ENCODE results near the gene TTC9C. TPM values are rescaled to one million over a fixed set of nuclear protein-coding genes. Genes with fewer than 3 reads are reported as not detected.
A peak's percentile ranks its signal among the peaks of the same experiment; 100 is the strongest.

Gene TTC9C
- total RNA-seq, 1 donor: 7.5 TPM

- Histone ChIP-seq H3K9me3 (ENCODE audit: low read depth, low read length) (no peaks in the 10 kb centered on the region), H3K4me3 (ENCODE audit: low read length) (peak overlapping the region; percentile 61), H3K4me1 (ENCODE audit: insufficient read depth, low read length) (peaks cover 78% of the 10 kb centered on the region)
Observed at GRCh38 chr11:62705880-62706849, 22.1 kb upstream of the TTC9C start.

GRCh38 chr11:62706850-62707247 is 21.4 kb upstream of the TTC9C start:
- Histone ChIP-seq H3K9me3 (ENCODE audit: low read depth, low read length) (no peaks in the 10 kb centered on the region), H3K27me3 (ENCODE audit: insufficient read depth, low read length) (no peaks in the 10 kb centered on the region), H3K4me1 (ENCODE audit: insufficient read depth, low read length) (peaks cover 76% of the 10 kb centered on the region), H3K4me3 (ENCODE audit: low read length) (no peak overlapping the region)

More at GRCh38 chr11:62705880-62706849, 22.1 kb upstream of the TTC9C start:
- H3K27me3 ChIP-seq (ENCODE audit: insufficient read depth, low read length): no peaks in the 10 kb centered on the region

GRCh38 chr11:62707277-62707861 is 20.9 kb upstream of the TTC9C start, which contains the start of the genes BSCL2 and GNG3:
BSCL2 (minus strand) TSS chr11:62707424; CDS start chr11:62707195, 229 bp downstream.
GNG3 (plus strand) TSS chr11:62707676; CDS start chr11:62708296, 620 bp downstream.
- H3K4me1 ChIP-seq (ENCODE audit: insufficient read depth, low read length): peaks cover 76% of the 10 kb centered on the region
- peak within 1 kb of the TSS; percentile 61 for H3K4me3 ChIP-seq (ENCODE audit: low read length)
- H3K27me3 ChIP-seq (ENCODE audit: insufficient read depth, low read length): no peaks in the 10 kb centered on the region
- H3K9me3 ChIP-seq (ENCODE audit: low read depth, low read length): no peaks in the 10 kb centered on the region

DNA sequence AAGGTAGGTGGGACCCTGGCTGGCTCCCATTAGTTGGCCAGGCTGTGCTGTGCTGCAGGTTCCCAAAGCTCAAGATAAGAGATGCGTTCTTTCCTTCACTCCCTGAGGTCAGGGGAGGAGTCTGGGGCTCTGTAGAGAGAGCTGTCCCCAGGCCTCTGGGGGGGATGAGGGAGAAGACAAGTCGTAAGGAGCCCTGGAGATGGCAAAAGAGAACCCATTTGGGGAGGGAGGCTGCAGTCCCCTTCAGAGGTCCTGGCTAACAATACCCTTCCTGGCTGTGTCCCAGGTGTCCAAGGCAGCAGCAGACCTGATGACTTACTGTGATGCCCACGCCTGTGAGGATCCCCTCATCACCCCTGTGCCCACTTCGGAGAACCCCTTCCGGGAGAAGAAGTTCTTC is 19.9 kb upstream of the TTC9C start:
- Histone ChIP-seq H3K27me3 (ENCODE audit: insufficient read depth, low read length) (no peaks in the 10 kb centered on the region), H3K4me3 (ENCODE audit: low read length) (no peak overlapping the region), H3K4me1 (ENCODE audit: insufficient read depth, low read length) (peaks cover 67% of the 10 kb centered on the region), H3K9me3 (ENCODE audit: low read depth, low read length) (no peaks in the 10 kb centered on the region)

DNA sequence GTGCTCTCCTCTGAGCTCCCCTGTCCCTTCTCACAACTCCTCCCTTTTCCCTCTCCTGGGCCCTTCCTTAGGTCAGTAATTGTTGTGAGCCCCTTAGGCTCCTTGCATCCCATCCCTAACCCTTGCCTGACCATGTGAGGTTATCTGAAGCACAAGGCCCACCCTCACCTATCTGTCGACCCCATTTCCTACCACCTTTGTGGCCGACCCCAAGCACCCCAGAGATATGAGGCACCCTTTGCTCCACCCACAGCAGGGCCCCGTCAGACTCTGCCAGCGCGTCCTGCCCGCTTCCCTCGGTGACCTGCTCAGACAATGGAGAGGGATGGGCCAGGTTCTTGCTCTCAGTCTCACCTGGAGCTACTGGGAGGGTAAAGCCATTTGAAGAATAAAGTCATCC is 19.5 kb upstream of the TTC9C start:
- Histone ChIP-seq H3K27me3 (ENCODE audit: insufficient read depth, low read length) (no peaks in the 10 kb centered on the region), H3K4me3 (ENCODE audit: low read length) (peak overlapping the region; percentile 67), H3K9me3 (ENCODE audit: low read depth, low read length) (no peaks in the 10 kb centered on the region), H3K4me1 (ENCODE audit: insufficient read depth, low read length) (peaks cover 65% of the 10 kb centered on the region)

DNA sequence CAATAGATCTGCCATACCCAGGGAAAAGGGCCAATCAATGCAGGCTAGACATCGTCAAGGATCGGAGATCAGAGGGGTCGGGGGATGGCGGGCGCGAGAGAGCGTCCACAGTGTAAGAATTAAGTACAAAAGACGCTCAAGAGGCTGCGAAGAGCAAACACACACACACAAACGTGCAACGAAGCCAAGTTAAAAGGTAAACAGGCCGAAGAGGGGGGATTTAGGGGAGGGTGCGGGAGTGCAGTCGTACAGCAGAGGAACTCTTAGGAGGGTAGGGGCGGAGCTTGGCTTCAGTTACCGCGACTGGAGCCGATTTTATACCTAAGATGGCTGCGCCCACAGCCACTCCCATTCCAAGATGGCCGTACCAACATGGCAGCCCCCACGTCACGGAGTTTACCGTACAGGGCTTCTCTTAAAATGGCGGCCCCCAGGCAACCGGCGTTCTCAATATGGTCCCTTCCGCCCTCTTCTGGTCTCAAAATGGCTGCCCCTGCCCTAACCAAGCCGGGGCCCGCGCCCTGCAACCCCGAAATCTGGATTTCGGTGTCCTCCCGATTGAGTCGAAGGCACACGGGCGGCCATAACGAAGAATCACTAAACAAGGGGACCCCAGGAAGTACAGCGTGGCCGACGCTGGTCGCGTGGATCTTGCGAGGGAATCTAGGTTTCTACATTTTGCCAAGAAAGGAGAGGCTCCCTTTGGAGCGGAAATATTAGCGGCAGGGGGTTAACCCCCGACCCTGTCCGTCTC is 18.9 kb upstream of the TTC9C start:
- Histone ChIP-seq H3K27me3 (ENCODE audit: insufficient read depth, low read length) (no peaks in the 10 kb centered on the region), H3K9me3 (ENCODE audit: low read depth, low read length) (no peaks in the 10 kb centered on the region), H3K4me1 (ENCODE audit: insufficient read depth, low read length) (peaks cover 59% of the 10 kb centered on the region), H3K4me3 (ENCODE audit: low read length) (peak overlapping the region; percentile 67)

DNA sequence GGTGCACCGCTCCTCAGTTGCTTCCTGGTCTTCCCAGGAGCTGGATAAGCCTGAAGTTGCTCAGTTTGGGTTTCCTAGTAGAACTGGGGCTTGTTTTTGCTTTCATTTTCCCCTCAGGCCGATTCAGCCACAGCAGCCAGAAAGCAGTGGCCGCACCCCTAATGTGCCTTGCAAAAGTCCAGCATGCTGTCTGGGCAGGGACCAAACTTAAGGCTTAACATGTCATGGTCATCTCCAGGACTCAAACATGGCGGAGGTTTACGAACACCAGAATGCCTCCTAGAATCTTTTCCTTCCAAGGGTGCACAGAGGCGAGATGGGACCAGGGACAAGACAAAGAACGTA is 18.3 kb upstream of the TTC9C start:
- peaks cover 54% of the 10 kb centered on the region for H3K4me1 ChIP-seq (ENCODE audit: insufficient read depth, low read length)
- no peaks in the 10 kb centered on the region for H3K27me3 ChIP-seq (ENCODE audit: insufficient read depth, low read length)
- no peaks in the 10 kb centered on the region for H3K9me3 ChIP-seq (ENCODE audit: low read depth, low read length)
- H3K4me3 ChIP-seq (ENCODE audit: low read length): peak overlapping the region; percentile 67

DNA sequence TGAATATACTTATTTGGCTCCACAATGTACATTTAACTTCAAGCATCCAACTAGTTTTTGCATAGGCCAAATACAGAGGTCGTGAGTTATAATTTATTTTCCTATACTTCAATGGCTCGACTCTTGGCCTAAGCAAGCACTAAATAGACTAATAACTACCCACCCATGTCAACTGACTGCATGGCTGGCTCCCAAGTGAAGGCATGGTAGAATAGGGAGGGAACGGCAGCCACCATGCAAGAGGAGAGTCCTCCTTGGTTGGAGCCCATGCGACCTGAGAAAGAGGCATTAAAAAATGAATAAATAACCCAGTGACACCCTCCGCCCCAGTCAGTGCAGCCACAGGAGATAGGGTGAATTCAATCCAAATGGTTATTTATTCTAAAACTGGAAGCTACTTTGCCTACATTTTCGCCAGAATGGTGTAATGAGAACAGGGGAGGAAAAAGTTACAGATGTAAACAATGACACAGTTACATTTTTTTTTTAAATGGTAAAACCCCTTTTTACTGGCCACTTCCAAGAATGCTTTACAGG is 15.9 kb upstream of the TTC9C start:
- H3K4me1 ChIP-seq (ENCODE audit: insufficient read depth, low read length): peaks cover 34% of the 10 kb centered on the region
- H3K27me3 ChIP-seq (ENCODE audit: insufficient read depth, low read length): no peaks in the 10 kb centered on the region
- H3K9me3 ChIP-seq (ENCODE audit: low read depth, low read length): no peaks in the 10 kb centered on the region
- no peak overlapping the region for H3K4me3 ChIP-seq (ENCODE audit: low read length)

- H3K9me3 ChIP-seq (ENCODE audit: low read depth, low read length): no peaks in the 10 kb centered on the region
- peaks cover 29% of the 10 kb centered on the region for H3K4me1 ChIP-seq (ENCODE audit: insufficient read depth, low read length)
- H3K27me3 ChIP-seq (ENCODE audit: insufficient read depth, low read length): no peaks in the 10 kb centered on the region
- H3K4me3 ChIP-seq (ENCODE audit: low read length): no peak overlapping the region
Observed at GRCh38 chr11:62712861-62713260, 15.4 kb upstream of the TTC9C start.

GRCh38 chr11:62713343-62713742 is 14.9 kb upstream of the TTC9C start:
- H3K4me1 ChIP-seq (ENCODE audit: insufficient read depth, low read length): peaks cover 24% of the 10 kb centered on the region
- H3K9me3 ChIP-seq (ENCODE audit: low read depth, low read length): no peaks in the 10 kb centered on the region
- no peak overlapping the region for H3K4me3 ChIP-seq (ENCODE audit: low read length)
- no peaks in the 10 kb centered on the region for H3K27me3 ChIP-seq (ENCODE audit: insufficient read depth, low read length)

GRCh38 chr11:62715150-62716130 is 12.8 kb upstream of the TTC9C start:
- H3K9me3 ChIP-seq (ENCODE audit: low read depth, low read length): no peaks in the 10 kb centered on the region
- no peaks in the 10 kb centered on the region for H3K27me3 ChIP-seq (ENCODE audit: insufficient read depth, low read length)
- H3K4me3 ChIP-seq (ENCODE audit: low read length): no peak overlapping the region
- peaks cover 10% of the 10 kb centered on the region for H3K4me1 ChIP-seq (ENCODE audit: insufficient read depth, low read length)

DNA sequence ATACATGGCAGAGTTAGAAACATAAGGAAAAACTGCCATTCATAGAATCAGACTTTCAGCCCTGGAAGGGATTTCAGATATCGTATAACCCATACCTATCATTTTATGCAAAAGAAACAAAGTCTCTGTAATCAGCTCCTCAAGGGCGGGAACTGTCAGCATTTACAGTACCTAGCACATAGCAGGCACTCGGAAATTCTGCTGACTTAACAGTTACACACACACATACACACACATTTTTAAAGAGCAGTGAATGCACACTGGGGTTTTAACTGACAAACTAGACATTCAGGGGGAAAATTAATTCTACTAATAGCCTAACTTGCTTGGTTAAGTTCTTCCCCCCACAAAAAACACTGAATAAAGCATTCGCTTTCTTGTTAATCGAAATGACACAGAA is 12.1 kb upstream of the TTC9C start:
- Histone ChIP-seq H3K9me3 (ENCODE audit: low read depth, low read length) (no peaks in the 10 kb centered on the region), H3K4me3 (ENCODE audit: low read length) (no peak overlapping the region), H3K27me3 (ENCODE audit: insufficient read depth, low read length) (no peaks in the 10 kb centered on the region), H3K4me1 (ENCODE audit: insufficient read depth, low read length) (peaks cover 6% of the 10 kb centered on the region)

DNA sequence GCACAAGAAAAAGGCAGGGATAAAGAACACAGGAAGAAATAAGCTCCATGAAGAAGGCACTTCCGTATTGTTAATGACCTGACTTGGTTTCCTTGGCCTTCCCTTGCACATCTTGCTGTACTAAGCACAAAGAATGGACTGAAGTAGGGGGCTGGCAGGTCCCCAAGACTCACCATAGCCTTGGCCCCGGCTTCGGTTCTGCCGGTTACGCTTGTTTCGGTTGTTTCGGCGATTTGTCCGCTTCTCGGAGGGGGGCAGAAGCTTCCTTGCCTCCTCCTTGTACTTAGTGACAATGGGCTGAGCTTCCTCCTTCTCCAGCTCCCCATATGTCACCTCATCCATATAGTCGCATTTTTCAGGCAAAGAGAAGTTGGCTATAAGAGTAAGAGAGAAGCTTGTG is 11.5 kb upstream of the TTC9C start:
- Histone ChIP-seq H3K27me3 (ENCODE audit: insufficient read depth, low read length) (no peaks in the 10 kb centered on the region), H3K4me3 (ENCODE audit: low read length) (no peak overlapping the region), H3K4me1 (ENCODE audit: insufficient read depth, low read length) (peaks cover 6% of the 10 kb centered on the region)

More for the DNA sequence above, 11.5 kb upstream of the TTC9C start:
- no peaks in the 10 kb centered on the region for H3K9me3 ChIP-seq (ENCODE audit: low read depth, low read length)
